Measurements from ENCODE around the gene ISG15.
"Not testable (repeated sequence)": the region's sequence is repeated elsewhere in the genome, so short reads cannot be mapped to it uniquely, and the experiment has no call there.

Gene ISG15

GRCh38 chr1:1030867-1031658 lies 17.8 kb downstream of the ISG15 start:
- DNase-seq: not testable (repeated sequence)

- DNase-seq: no peak
These were observed 18.4 kb downstream of the ISG15 start for GRCh38 chr1:1031659-1032235.

GRCh38 chr1:1032424-1032823 lies 19.1 kb downstream of the ISG15 start:
- DNase-seq: no peak

GRCh38 chr1:1033009-1033587 lies 19.8 kb downstream of the ISG15 start:
- DNase-seq: peak; percentile 11

DNA sequence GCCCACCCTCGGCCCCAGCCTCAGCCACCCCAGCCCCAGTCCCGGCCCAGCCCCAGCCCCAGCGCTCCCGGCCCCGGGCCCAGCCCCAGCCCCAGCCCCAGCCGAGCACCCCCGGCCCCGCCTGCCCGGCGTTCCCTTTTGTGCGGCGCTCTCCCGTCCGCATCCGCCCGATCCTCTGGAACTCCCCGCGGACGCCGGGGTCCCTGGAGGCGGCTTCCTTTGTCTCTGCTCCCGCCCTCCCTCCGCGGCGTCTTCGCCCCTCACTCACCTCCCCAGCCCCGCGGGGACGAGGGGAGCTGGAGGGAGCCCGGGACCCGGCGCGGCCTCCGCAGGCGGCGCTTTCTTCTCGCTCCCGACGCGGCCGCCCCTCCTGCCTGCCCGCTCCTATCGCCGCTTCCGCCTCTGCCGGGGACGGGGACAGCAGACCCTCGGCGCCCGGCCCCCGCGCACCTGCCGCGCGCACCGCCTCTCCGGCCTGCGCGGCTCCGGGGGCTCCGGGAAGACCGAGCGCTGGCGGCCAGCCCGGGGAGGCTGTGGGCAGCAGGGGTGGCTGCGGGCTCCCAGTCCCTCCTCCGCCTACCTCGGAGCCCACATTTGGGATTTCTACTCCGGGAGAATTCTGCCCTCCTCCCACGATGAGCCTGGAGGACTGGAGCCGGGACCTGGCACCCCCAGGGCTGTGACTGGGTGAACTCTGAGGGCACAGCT lies 20.6 kb downstream of the ISG15 start:
- DNase-seq: no peak

DNA sequence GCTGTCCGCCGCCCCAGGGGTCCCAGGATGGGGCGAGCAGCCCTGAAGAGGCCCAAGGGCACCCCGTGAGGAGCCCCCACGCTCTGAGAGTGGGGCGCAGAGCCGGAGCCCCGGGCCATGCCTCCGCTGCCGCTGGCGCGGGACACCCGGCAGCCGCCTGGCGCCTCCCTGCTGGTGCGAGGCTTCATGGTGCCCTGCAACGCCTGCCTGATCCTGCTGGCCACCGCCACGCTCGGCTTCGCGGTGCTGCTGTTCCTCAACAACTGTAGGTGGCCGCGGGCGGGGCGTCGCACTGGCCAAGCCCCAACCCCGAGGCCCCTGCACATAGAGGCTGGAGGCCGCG lies 21.1 kb downstream of the ISG15 start:
- no peak for DNase-seq

- no peak for DNase-seq
These were observed 22.1 kb downstream of the ISG15 start for GRCh38 chr1:1035291-1035943.

DNA sequence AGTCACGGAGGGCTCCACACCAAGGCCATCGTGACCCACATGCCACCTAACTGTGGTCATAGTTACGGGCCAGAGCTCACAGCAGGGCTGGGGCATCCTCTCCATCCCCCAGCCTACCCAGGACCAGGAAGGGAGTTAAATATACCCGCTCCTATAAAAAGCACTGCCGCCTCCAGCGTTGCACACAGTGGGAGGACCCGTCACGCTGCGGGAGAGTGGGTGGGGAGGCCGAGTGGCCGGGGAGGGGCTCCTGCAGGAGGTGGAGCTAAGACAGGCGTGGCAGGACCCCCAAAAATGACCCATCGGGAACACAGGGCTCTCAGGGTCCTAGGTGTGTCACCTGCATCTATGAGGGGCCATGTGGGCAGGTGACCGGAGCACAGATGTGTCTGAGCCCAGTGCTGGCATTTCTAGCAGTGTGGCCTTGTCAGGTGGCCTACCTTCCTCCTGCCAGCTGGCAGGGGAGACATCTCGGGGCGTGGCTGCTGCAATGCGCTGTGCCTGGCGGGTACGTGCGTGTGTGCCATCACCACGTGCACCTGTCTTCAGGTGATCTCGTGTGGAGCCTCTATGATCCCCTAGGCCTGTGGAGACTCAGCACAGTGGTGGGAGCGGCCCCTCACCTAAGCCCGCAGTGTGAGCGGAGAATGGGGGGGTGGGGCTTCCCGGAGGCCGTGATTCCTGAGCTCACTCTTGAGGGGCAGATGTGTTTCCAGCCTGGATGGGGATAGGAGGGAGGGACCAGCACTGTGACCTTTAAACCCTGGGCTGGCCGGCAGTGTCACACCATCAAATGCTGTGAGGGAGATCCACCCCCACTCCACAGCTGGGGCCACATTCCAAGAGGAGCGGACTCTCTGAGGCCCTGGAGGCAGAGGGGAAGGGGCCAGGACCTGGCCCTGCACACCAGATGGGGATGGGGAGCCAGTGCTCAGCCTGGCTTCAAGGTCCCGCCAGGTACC lies 24.4 kb downstream of the ISG15 start:
- DNase-seq: no peak

DNA sequence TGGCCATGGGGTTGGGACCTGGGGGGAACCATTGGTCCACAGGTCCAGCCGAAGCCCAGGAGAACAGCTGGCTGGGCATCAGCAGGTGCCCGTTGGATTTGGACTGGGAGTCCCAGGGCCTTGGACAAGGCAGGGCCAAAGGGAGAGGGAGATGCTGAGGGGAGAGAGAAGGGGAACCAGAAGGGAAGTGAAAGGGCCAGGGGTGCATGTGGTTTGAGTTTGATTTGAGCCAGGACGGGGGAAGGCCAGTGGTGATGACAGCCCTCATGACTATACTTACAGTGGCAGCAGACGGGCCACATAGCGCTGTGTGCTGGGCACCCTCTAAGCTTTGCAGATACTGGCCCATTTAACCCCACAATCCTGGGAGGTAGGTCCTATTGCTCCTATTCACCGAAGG lies 25.4 kb downstream of the ISG15 start:
- DNase-seq: no peak

GRCh38 chr1:1039145-1039910 lies 26.0 kb downstream of the ISG15 start:
- no peak for DNase-seq

DNA sequence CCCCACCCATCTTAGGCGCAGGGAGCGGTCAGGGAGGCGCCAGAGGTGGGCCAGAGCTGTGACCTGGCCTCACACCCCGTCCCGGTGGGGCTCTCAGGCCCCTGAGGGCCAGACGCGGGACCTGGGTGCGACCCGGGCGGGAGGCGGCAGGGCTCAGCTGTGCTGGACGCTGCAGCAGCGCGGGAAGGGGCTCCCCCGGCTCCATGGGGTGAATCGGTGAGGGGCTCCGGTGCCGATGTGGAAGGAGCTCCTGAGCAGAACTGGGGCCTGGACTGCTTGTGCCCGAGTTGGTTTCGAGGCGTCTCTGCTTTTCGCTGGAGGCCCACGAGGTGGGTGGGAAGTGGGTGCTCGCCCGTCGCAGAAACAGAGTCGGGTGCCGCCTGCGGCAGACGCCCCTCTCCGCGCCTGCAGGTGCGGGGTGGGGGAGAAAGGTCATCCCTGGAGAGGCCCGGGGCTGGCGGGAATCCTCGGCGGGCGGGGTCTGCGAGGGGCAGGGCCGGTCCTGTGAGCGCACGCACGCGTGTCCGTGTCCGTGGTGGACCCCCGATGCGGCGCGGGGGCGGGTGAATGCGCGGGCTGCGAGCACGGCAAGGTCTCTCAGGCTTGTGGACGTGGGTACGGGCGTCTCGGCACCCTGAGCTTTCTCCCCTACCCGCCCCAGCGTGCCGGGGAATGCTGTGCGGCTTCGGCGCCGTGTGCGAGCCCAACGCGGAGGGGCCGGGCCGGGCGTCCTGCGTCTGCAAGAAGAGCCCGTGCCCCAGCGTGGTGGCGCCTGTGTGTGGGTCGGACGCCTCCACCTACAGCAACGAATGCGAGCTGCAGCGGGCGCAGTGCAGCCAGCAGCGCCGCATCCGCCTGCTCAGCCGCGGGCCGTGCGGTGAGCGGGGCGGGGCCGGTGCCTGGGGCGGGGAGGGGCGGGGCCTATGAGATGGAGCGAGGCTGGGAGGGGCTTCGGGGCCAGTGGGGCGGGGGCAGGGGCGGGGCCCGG lies 27.0 kb downstream of the ISG15 start:
- DNase-seq: peak; percentile 53

GRCh38 chr1:1041092-1041523 lies 27.8 kb downstream of the ISG15 start:
- DNase-seq: no peak

DNA sequence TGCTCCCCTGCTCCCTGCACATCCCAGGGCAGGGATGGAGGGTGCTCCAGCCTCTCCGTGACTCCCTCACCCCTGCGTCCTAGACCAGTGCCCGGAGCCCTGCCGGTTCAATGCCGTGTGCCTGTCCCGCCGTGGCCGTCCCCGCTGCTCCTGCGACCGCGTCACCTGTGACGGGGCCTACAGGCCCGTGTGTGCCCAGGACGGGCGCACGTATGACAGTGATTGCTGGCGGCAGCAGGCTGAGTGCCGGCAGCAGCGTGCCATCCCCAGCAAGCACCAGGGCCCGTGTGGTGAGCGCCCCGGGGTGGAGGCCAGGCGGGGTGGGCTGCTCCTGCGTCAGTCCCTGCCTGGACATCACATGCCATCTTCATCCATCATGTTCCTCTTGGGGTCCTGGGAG lies 28.6 kb downstream of the ISG15 start:
- DNase-seq: no peak

GRCh38 chr1:1042835-1043234 lies 29.5 kb downstream of the ISG15 start:
- no peak for DNase-seq

DNA sequence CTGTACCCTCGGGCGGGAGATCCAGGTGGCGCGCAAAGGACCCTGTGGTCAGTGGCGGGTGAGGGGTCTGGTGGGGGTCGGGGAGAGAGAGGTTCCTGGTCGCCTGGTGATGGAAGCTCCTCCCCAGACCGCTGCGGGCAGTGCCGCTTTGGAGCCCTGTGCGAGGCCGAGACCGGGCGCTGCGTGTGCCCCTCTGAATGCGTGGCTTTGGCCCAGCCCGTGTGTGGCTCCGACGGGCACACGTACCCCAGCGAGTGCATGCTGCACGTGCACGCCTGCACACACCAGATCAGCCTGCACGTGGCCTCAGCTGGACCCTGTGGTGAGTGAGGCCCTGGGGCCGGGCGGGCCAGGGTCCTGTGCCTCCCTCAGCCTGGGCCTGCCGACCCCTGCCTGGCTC lies 30.1 kb downstream of the ISG15 start:
- DNase-seq: no peak

DNA sequence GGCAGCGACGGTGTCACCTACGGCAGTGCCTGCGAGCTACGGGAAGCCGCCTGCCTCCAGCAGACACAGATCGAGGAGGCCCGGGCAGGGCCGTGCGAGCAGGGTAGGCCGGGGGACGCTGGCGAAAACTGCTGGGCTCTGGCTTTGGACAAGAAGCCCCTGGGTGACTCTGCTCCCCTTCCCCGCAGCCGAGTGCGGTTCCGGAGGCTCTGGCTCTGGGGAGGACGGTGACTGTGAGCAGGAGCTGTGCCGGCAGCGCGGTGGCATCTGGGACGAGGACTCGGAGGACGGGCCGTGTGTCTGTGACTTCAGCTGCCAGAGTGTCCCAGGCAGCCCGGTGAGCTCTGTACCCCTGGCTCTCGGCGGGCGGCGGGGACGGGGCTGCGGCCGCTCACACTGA lies 30.6 kb downstream of the ISG15 start:
- DNase-seq: no peak

DNA sequence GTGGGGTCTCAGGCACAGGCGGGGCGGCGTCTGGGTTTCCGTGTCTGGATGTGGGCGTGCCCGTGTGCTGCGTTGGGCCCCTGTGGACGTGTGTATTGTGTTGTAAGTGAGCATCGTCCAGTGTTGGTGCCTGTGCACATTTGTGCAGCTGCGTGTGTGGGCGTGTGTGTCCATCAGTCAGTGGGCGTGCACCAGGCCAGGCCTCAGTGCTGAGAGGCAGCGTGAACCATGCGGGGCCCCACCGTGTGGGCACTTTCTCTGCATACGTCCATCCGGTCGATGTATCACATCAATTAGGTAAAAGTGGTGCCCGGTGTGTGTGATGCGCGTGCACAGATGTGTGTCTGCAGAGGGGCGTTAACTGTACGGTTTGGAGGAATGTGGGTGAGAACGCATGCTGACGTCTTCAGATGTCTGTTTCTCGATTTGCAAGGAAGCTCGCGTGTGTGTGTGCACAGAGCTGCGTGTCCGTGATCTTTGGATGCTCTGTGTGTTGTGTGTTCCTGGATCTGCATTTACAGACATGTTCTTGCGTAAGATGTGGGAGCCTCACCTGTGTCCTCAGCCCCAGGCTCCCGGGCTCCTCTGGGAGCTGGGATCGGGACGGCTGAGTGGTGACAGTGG lies 31.3 kb downstream of the ISG15 start:
- DNase-seq: no peak

GRCh38 chr1:1045129-1045528 lies 31.8 kb downstream of the ISG15 start:
- no peak for DNase-seq

DNA sequence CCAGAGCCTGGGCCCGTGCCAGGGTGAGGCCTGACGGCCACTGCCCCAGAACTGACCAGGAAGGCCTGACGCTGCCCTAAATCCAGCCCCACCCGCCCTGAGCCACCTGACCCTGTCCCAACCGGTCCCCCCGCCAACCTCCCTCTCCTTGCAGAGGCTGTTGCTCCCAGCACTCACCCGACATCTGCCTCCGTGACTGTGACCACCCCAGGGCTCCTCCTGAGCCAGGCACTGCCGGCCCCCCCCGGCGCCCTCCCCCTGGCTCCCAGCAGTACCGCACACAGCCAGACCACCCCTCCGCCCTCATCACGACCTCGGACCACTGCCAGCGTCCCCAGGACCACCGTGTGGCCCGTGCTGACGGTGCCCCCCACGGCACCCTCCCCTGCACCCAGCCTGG lies 32.9 kb downstream of the ISG15 start:
- DNase-seq: no peak

GRCh38 chr1:1046767-1047166 lies 33.5 kb downstream of the ISG15 start:
- no peak for DNase-seq

Measured in kidney glomerular epithelial cell (primary cell).